ENCODE results near the gene TEKT2.

GRCh38 chr1:36091141-36091540 is 7.2 kb downstream of the TEKT2 start:
- TF ChIP-seq GATA3 (IDR thresholded peaks at IDR 0.05; ENCODE audit: low read depth, low read length) = no peak
- TF ChIP-seq GATA2 (IDR thresholded peaks at IDR 0.05; ENCODE audit: low read depth, low read length) = no peak

All from SH-SY5Y (cell line).